Mucosa of rectum (tissue), 2 donors: ENCODE data around the gene PIGP.
A peak's percentile ranks its signal among the peaks of the same experiment; 100 is the strongest.
"Not testable (repeated sequence)": the region's sequence is repeated elsewhere in the genome, so short reads cannot be mapped to it uniquely, and the experiment has no call there.

ENCODE experiments used
- H3K27ac ChIP-seq, 2 donors: one replicate each; pipeline ENCODE4 v1.7.0; 2013; ENCODE audit warnings: inconsistent platforms in 2 of 2, low read depth in 2 of 2, low read length in 2 of 2
- H3K27me3 ChIP-seq, 2 donors: one replicate each; pipeline ENCODE4 v1.7.0; 2013; ENCODE audit warnings: low read length in 2 of 2; ENCODE audit not compliant: control insufficient read depth in 2 of 2, insufficient read depth in 2 of 2
- H3K36me3 ChIP-seq, 2 donors: one replicate each; pipeline ENCODE4 v1.7.0; 2013; ENCODE audit warnings: low read length in 2 of 2; ENCODE audit not compliant: control insufficient read depth in 2 of 2, insufficient read depth in 2 of 2
- H3K4me1 ChIP-seq, 2 donors: one replicate each; pipeline ENCODE4 v1.7.0; 2013; ENCODE audit warnings: low read length in 2 of 2, mild to moderate bottlenecking in 1 of 2; ENCODE audit not compliant: control insufficient read depth in 2 of 2, insufficient read depth in 2 of 2
- H3K4me3 ChIP-seq, 2 donors: one replicate each; pipeline ENCODE4 v1.7.0; 2013; ENCODE audit warnings: low read length in 2 of 2
- H3K9ac ChIP-seq, 2 donors: one replicate each; pipeline ENCODE4 v1.7.0; 2013; ENCODE audit warnings: low read length in 2 of 2, low read depth in 1 of 2, mild to moderate bottlenecking in 1 of 2
- H3K9me3 ChIP-seq, 2 donors: one replicate each; pipeline ENCODE4 v1.7.0; 2013; ENCODE audit warnings: low read length in 2 of 2; ENCODE audit not compliant: control insufficient read depth in 2 of 2
- donor health status: healthy.
- donor health status: Normal muscosa, but diverticular disease.

Gene PIGP

DNA sequence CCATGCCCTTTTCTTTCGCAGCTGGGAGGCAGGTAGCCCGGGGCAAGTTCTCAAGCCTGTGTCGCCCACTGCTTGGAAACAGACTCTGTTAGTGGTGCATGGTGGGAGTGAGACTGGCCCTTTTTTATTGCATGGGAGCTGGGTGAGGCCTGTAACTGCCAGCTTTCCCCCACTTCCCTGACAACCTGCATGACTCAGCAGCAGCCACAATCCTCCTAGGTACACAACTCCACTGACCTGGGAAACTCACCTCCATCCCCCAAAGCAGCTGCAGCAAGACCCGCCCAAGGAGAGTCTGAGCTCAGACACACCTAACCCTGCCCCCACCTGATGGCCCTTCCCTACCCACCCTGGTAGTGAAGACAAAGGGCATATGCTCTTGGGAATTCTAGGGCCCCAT is 25.8 kb downstream of the PIGP start:
- no peaks in the 10 kb centered on the region for H3K27me3 ChIP-seq
- H3K4me3 ChIP-seq: peak overlapping the region in 1 of 2 donors; percentile 3
- H3K9me3 ChIP-seq: no peaks in the 10 kb centered on the region
- H3K36me3 ChIP-seq: no peaks in the 10 kb centered on the region
- peak overlapping the region in 1 of 2 donors; percentile 56 for H3K9ac ChIP-seq
- peaks cover 6 to 13% of the 10 kb centered on the region in 2 donors for H3K4me1 ChIP-seq
- H3K27ac ChIP-seq: peak overlapping the region; percentile 83 to 87

DNA sequence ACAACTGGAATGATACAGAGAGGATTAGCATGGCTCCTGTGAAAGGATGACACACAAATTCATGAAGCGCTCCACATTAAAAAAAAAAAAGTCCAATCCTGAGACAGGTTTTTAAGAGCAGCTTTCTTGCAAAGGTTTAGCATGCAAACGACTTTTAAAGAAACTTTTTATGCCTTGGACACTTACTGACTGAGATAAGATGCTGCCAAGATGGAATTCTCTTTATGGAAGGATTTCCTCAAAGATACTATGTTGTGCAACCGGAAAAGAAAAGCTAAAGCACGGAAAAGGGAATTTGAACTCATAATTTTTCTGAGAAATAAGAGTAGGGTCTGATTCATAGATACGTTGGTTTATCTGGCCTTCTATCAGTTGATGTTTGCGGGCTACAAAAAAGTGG is 27.3 kb downstream of the PIGP start:
- no peaks in the 10 kb centered on the region for H3K27me3 ChIP-seq
- H3K27ac ChIP-seq: no peak overlapping the region
- no peaks in the 10 kb centered on the region for H3K36me3 ChIP-seq
- H3K9ac ChIP-seq: no peak overlapping the region
- peaks cover 6 to 13% of the 10 kb centered on the region in 2 donors for H3K4me1 ChIP-seq
- no peaks in the 10 kb centered on the region for H3K9me3 ChIP-seq
- no peak overlapping the region for H3K4me3 ChIP-seq

DNA sequence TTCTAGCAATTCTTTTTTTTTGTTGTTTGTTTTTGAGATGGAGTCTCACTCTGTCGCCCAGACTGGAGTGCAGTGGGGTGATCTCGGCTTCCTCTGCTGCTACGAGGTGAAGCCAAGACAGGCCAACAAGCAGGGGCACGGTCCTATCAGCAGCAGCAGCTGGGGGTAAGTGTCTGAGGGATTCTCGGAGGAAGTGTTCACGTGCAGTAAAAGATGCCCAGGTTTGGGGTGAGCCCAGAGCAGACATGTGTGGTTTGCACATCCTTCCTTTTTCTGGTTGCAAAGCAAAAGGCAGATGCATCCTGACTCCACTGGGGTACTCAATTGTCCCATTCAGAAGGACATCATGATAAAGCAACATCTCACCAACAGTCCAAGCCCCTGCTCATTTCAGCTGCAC is 27.7 kb downstream of the PIGP start:
- Histone ChIP-seq H3K27ac (no peak overlapping the region), H3K4me3 (no peak overlapping the region), H3K27me3 (no peaks in the 10 kb centered on the region), H3K4me1 (peaks cover 6 to 13% of the 10 kb centered on the region in 2 donors), H3K9ac (no peak overlapping the region), H3K36me3 (no peaks in the 10 kb centered on the region), H3K9me3 (no peaks in the 10 kb centered on the region)

DNA sequence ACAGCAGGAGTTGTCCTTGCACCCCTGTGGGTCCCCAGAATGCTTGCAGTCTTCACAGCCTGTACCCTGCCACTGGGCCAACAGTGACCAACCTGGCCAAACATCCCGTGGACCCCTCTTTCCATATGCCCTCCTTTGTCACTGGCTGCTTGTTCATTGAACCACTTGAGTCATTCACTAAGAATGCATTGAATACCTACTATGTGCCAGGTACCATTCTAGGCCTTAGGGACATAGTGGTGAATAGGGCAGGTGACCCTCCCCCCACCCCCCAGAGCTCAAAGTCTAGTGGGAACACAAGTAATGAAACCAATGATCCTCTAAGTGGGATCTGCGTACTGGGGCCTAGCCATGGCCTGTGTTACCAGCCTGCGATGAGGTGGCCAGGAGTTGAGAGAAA is 28.2 kb downstream of the PIGP start:
- Histone ChIP-seq H3K36me3 (no peaks in the 10 kb centered on the region), H3K9ac (no peak overlapping the region), H3K4me1 (peaks cover 6 to 13% of the 10 kb centered on the region in 2 donors), H3K27me3 (no peaks in the 10 kb centered on the region), H3K9me3 (no peaks in the 10 kb centered on the region), H3K27ac (no peak overlapping the region), H3K4me3 (no peak overlapping the region)

DNA sequence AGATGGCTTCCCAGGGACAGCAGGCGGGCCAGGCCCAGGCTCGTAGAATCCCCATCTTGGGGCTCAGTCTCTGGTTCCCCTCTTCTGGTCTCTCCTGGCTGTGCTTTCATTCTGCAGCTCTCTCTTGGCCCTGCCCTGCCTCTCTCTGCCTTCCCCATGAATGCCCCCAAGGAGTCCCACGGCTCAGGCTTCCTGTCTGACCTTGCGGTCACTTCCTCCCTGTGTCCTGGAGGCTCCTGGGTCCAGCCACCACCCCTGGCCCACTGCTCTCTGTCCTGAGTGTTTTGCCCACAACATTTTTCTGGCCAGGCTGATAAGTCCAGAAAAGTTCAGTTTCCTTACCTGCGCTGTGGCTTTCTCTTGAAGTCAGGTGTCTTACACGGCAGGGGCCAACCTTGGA is 29.1 kb downstream of the PIGP start:
- H3K4me1 ChIP-seq: peaks cover 6 to 13% of the 10 kb centered on the region in 2 donors
- no peaks in the 10 kb centered on the region for H3K9me3 ChIP-seq
- H3K27ac ChIP-seq: no peak overlapping the region
- no peaks in the 10 kb centered on the region for H3K27me3 ChIP-seq
- H3K36me3 ChIP-seq: no peaks in the 10 kb centered on the region
- H3K4me3 ChIP-seq: no peak overlapping the region
- no peak overlapping the region for H3K9ac ChIP-seq

DNA sequence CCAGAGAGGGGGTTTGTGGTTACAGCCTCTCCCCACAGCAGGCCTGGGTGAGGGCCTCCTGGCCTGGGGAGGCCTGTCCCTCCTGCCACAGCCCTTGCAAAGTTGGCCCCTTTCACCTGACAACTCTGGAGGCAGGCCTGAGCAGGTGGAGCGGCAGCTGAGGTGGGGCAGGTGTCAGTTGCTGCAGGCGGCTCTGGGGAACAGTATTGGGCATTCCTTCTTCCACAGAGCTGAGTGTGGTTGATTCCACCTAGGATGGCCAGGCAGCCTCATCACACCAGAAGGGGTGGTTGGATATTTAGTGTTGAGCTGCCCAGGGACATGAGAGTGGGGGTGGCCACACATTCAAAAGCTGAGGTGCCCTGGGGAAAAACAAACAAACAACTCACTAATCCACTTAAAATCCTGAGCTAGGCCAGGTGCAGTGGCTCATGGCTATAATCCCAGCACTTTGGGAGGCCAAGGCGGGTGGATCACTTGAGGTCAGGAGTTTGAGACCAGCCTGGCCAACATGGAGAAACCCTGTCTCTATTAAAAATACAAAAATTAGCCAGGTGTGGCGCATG is 31.1 kb downstream of the PIGP start:
- Histone ChIP-seq H3K27me3 (no peaks in the 10 kb centered on the region), H3K9ac (no peak overlapping the region), H3K27ac (no peak overlapping the region), H3K4me3 (no peak overlapping the region), H3K9me3 (no peaks in the 10 kb centered on the region), H3K36me3 (no peaks in the 10 kb centered on the region), H3K4me1 (peaks cover 2 to 6% of the 10 kb centered on the region in 2 donors)

DNA sequence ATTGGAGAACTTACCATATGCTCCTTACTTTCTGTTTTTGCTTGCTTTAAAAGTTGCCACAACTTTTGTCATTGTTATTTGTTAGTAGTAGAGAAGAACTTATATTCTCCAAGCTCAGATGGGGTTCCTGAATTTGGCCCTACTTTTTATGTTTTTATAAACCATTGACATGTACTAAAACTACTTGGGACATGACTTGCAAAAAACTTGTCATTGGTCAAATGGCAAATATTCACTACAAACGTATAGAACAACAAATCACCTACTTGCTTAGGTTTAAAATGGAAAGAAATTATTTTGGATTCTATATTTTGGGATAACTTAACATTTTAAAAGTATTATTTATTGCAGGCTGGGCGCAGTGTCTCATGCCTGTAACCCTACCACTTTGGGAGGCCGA is 32.7 kb downstream of the PIGP start:
- Histone ChIP-seq H3K27me3 (no peaks in the 10 kb centered on the region), H3K9me3 (no peaks in the 10 kb centered on the region), H3K36me3 (no peaks in the 10 kb centered on the region), H3K4me1 (no peaks in the 10 kb centered on the region), H3K4me3 (no peak overlapping the region), H3K9ac (no peak overlapping the region), H3K27ac (no peak overlapping the region)

DNA sequence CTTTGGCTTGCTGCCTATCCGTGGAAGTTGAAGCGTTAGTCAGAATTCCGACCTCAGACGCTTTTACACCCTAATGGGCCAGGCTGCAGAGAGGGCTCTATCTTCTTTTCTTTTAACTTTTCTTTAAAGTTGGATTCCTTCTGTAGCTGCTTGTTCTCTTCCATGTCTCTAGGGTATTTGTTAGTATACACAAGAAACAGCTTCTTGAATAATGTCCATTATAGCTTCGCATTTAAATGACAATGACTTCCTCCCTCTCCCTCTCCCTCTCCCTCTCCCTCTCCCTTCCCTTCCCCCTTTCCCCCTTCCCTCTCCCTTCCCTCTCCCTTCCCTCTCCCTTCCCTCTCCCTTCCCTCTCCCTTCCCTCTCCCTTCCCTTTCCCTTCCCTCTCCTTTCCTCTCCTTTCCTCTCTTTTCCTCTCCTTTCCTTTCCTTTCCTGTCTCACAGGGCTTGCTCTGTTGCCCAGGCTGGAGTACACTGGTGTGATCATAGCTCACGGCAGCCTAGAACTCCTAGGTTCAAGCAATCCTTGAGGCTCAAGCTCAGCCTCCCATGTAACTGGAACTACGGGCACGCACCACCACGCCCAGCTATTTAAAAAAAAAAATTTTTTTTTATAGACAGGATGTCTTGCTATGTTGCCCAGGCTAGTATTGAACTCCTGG is 33.3 kb downstream of the PIGP start:
- Histone ChIP-seq H3K27ac (no peak overlapping the region), H3K4me1 (no peaks in the 10 kb centered on the region), H3K36me3 (no peaks in the 10 kb centered on the region), H3K4me3 (no peak overlapping the region), H3K9me3 (no peaks in the 10 kb centered on the region), H3K9ac (no peak overlapping the region), H3K27me3 (no peaks in the 10 kb centered on the region)

DNA sequence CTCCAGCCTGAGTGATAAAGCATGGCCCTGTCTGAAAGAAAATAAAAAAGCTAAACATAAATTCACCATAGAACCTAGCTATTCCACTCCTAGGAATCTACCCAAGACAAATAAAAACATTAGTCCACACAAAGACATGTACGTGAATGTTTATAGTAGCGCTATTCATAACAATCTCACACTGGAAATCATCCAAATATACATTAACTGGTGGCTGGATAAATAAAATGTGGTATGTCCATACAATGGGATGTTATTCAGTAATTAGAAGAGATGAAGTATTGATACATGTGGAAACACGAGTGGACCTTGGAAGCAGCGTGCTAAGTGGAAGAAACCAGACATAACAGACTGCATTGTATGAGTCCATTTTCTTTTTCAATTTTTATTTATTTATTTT is 36.7 kb downstream of the PIGP start:
- Histone ChIP-seq H3K4me1 (no peaks in the 10 kb centered on the region), H3K27ac (no peak overlapping the region), H3K4me3 (no peak overlapping the region), H3K36me3 (no peaks in the 10 kb centered on the region), H3K9ac (no peak overlapping the region), H3K9me3 (no peaks in the 10 kb centered on the region), H3K27me3 (no peaks in the 10 kb centered on the region)

DNA sequence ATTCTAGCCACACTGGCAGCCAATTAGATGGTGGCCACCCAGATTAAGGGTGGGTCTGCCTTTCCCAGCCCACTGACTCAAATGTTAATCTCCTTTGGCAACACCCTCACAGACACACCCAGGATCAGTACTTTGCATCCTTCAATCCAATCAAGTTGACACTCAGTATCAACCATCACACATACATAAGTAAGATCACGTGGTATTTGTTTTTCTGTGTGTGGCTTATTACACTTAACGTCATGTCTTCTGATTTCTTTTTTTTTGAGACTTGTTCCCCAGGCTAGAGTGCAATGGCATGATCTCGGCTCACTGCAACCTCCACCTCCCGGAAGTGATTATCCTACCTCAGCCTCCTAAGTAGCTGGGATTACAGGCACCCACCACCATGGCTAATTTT is 38.5 kb downstream of the PIGP start:
- not testable (repeated sequence) for H3K27ac ChIP-seq, H3K27me3 ChIP-seq, H3K9me3 ChIP-seq, H3K9ac ChIP-seq, H3K4me1 ChIP-seq, H3K4me3 ChIP-seq, H3K36me3 ChIP-seq
